NCI-H146 treated with DMSO at 0.1 percent for 48 hours (cell line): ENCODE measurements around the gene RPTOR.
A peak's percentile ranks its signal among the peaks of the same experiment; 100 is the strongest.

Experiments
- DNase-seq: peaks from one replicate; lab custom pipeline; 2025; ENCODE audit not compliant: unreplicated experiment; lab: John Stamatoyannopoulos, UW

Gene RPTOR

DNA sequence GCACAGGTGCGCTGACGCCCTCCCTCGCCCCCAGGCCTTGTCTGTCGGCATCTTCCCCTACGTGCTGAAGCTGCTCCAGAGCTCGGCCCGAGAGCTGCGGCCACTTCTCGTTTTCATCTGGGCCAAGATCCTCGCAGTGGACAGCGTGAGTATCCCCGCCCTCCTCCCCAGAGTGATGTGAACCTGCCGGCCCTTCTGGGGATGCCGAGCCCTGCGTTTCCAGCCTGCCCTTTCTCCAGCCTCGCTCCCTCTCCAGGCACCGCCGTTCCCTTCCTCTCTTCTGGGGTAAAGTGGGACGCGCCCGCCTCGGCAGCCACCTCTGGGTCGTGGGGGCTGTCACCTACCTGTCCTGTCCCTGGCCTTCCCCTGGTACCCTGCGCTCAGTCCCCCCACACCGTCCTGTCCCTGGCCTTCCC is 313.1 kb downstream of the RPTOR start:
- DNase-seq: no peak

DNA sequence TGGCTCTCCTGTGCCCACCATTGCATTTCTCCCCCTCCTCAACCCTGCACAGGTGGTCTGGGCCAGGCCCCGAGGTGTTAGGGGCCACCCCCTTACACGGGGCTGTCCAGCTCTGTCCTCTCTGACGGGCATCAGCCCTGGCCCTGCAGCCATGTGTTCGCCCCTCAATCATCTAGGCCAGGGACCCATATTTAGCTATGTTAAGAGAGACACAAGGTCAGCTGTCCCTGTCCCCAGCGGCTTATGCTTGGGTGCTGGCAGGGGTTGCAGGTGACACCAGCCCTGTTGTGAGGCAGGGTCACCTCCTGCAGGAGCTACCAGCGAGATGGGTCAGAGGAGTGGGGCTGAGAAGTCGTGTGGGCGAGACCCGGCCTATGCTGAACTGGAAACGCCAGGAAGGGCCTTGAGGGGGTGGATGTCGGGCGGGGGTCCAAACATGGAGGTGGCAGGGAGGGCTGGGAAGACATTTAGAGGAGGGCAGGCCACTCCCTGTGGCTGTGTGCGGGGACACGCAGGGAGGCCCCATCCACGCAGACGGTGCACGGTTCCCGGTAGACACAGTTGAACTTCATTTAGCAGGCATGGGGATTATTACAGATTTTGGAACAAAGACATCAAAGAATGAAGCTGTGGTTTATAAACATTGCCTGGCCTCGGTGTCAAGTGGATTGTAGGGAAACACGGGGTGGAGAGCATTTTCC is 313.8 kb downstream of the RPTOR start:
- no peak for DNase-seq

DNA sequence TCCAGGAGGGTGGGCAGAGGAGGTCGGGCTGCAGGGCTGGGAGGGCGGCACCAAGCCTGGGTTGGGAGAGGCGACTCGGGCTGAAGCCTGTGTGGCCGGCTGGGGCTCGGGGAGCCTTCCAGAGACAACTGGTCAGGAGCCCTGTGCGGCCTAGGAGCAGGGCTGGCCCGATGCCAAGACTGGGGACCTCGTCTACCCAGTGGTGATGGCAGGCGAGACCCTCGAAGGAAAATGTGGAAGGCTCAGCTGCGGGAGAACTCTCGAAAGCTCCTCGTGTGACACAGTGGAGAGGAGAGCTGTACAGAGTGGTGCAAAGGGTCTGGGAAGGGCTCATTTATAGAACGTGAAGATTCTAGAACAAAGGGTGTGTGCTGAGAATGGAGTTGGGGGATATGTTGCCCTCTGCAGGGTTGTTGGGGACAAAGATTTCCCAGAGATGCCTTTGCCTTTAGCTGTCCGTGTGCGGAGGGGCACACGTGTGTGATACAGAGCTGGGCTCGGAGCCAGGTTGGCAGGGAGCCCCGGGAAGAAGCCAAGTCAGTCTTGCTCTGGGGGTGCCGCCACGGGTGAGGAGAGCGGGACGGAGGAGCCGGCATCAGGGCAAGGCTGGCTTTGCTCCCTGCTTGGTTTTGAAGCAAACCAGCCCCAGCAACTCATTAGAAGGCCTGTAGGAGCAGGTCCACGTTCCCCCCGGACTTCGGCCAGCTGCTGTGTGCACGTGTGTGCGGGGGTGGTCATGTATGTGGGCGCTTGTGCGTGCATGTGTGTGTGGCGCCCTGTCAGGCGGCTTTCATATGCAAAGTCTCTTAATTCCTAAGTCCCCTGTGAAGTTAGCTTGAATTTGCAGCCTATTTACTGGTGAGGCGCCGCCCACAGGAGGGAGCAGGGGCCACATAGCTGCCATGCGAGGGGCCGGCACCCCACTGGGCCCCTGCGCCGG is 314.6 kb downstream of the RPTOR start:
- DNase-seq: no peak

DNA sequence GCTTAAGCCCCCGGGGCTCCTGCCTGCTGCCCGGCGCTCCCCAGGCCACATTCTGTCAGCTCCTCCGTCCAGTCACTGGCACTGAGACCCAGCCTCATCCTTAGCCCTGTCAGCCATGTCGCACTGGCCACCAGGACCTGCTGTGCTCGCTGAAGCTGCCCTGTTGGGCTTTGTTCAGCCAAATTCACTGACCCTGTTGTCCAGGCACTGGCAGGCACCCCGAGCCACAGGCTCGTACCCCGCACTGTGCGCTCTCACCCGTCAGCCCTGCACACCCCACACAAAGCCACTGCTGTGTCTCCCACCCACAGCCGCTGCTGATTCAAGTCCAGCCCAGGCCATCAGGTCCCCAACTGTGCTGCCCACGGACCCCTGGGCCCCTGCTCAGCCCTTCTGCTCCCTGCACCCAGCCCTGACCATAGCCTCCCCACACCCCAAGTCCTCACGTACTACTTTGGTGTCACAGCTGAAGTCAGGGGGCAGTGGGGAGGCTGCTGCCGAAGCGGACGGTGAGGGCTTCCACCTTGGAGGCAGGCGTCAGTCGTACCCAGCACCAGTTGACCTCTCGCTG is 315.5 kb downstream of the RPTOR start:
- no peak for DNase-seq

DNA sequence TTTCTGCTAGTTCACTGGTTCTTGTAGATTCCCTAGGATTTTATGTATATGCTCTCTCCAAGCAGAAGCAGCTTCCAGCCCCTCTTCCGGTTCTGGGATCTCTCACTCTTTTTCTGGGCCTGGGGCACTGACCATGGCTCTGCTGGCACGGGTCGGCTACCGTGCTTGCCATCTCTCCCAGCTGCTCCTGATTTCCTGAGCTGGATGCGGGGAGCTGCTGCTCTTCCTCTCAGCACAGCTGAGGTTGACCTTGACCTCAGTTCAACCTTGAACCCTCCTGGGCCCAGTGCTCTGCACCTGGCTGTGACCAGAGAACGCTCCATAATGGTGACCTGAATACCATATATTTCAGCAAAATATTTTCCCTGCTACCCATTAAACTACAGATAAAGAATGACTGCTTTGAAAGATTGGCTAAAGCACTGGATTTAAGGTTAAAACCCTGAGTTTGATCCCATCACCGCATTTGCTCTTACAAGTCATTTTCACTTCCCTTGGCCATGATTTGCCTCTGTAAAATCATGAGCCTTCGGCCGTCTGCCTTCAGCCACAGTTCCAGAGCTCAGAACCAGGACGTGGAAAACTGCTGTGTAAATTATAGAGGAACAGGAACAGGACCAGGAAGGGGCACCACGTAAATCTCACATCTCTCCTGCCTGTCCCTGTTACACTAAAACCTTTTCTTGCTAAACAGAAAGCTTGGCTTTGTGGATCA is 316.2 kb downstream of the RPTOR start:
- DNase-seq: no peak

DNA sequence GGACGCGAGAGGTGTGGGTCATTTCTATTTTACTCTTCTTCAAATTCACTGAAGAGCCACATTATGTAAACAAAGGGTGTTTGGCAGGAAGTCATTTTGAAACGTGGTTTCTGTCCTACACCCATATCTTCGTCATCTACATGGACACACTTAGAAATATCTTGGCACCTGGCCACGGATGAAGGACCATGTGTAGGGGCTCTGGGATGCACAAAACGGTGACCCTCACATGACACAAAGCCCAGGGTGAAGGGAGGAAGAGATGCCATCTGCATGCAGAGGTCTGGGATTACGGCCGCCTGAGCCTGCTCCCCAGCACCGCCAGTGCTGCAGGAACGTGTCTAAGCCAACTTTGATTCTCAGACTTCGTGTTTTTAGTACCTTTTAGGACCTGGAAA is 316.8 kb downstream of the RPTOR start:
- no peak for DNase-seq

DNA sequence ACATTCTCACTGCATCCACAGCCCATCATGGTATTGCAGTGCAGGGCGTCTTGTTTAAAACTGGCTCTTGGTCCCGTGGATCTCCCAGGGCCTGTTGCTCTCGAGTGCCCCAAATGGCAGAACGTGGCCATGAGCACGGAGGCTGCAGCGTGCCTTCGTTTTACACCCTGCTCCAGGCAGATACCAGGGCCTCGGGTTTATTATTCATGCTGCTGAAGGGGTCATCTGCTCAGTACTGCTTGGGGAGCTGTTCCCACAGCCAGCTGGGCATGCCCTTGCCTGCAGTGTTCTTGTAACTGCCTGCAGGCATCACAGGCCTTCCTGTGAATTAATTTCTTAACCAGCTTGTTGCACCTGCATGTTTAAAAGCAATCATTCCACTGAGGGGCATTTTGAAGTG is 317.3 kb downstream of the RPTOR start:
- peak; percentile 25 for DNase-seq

DNA sequence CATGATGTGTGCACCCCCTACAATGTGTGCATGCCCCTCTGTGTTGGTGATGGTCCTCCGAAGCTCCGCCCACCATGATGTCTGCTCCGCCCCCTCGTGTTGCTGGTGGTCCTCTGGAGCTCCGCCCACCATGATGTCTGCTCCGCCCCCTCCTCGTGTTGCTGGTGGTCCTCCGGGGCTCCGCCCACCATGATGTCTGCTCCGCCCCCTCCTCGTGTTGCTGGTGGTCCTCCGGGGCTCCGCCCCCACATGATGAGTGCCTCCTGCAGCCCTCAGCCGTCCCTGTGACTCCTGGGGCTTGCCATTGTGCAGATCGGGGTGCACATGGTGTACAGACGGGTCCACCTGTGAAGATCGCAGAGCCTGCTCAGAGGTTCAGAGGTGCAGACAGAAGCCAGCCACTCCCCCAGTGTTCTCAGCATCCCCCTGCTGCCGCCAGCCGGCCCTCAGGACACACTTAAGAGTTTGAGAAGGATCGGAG is 317.9 kb downstream of the RPTOR start:
- DNase-seq: no peak

DNA sequence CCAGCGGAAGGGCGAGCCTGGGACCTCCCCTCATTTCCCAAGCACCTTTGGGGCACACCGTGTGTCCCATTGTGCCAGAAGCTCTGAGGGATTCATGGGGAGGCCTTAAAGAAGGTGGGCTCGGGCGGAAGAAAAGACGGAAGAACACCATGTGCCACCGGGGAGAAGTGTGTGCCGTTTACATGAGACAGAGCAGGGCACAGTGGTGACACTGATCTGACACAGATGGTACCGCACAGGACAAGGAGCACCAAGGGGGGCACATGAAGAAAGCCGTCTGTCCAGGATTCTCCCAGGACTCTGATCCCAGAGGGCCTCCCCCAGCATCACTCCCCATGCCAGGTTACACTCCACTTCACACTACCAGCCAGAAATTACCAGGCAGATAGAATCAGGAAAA is 318.3 kb downstream of the RPTOR start:
- DNase-seq: no peak

DNA sequence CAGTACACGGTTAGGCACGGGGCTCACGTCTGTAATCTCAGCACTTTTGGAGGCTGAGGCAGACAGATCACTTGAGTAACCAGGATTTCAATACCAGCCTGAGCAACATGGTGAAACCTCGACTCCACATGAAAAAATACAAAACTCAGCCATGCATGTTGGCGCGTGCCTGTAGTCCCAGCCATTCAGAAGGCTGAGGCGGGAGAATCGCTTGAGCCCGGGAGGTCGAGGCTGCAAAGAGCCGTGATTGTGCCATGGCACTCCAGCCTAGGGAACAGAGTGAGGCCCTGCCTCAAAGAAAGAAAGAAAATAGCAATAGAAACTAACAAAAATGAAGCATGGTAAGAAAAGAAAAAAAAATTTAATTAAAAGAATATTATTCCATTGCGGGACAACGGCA is 319.0 kb downstream of the RPTOR start:
- no peak for DNase-seq

DNA sequence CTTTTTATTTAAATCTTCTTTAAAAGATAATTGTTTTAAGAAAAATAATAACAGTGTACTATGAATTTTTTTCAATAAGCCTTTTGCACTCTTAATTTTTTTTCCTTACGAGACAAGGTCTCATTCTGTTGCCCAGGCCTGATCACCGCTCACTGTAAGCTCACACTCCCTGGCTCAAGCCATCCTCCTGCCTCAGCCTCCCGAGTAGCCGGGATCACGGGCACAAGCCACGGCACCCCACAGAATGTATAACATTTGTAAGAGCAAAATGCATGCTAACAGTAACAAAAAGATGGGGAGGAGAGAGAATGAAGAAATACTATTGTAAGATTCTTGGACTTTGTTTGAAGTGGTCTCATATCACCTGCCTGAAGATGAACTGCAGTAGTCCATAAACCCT is 320.1 kb downstream of the RPTOR start:
- DNase-seq: no peak

DNA sequence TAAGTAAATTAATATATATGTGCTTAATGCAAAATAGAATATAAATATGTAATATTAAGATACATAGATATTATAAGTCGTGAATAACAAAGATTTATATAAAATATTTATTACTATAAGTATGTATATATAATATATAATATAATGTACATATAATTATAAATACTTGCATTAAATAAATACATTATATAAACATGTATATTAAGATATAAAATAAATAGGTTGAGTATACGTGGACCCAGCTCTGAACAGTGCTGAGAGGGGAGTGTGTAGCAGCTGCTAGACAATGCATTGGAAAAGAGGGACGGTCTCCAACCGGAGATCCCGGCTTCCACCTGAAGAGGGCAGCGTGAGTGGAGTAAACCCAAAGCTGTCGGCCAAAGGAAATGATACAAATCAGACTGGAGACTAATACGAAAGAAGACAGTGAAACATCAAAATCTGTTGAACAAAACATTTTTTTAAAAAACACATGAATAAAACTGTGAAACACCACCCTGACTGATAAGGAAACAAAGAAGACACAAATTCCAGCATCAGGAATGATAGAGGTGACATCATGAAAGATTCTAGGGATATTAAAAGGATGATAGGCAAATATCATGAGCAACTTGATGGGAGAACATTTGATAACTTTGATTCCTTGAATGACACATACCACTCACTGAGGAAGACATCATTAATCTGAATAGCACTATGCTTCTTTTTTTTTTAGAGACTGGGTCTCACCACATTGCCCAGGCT is 321.6 kb downstream of the RPTOR start:
- DNase-seq: peak; percentile 29

DNA sequence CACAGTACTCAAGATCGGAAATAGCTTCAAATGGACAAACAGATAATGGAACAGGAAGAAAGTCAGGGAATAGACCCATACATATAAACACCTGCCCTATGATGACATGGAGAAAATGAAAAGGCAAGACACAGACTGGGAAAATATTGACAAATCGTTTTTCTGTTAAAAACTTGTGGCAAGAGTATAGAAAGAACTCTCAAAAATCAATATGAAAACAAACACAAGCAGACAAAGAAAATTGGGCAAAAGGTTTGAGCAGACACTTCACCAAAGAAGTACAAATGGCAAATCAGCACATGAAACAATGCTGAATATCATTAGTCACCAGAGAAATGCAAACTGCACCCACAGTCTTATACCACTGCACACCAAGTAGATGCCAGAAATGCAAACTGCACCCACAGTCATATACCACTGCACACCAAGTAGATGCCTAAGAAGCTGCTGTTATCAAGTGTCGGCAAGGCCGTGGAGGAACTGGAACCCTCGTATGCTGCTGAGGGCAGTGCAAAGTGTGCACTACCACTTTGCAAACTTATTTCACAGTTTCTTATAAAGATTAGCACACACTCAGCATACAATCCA is 323.5 kb downstream of the RPTOR start:
- peak; percentile 13 for DNase-seq

DNA sequence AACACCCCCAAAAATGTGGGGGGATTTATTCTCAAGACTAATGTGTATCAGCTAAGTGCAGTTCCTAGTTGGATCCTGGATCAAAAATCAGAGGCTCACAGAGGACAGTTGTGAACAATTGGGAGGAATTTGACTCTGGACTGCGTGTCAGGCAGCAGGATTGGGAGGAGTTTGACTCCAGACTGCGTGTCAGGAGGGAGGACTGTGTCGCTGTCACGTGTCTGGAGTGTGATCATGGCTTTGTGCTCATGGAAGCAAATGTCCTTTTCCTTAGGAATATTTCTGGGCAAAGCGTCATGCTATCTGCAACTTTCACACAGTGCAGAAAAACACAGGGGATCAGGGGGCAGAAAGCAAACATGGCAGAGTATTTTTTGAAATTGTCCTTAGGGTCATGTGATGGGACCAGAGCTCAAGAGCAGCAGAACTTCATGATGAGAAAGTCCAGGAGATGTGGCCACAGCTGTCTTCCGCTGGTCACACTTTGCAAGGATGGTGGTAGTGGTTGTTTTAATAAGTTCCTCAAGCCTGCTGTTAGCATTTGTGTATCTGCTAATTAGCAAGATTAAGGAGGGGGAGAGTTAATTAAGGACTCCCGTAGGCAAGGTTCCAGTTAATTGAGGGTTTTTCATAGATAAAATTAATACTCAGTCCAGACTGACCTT is 325.0 kb downstream of the RPTOR start:
- DNase-seq: no peak

DNA sequence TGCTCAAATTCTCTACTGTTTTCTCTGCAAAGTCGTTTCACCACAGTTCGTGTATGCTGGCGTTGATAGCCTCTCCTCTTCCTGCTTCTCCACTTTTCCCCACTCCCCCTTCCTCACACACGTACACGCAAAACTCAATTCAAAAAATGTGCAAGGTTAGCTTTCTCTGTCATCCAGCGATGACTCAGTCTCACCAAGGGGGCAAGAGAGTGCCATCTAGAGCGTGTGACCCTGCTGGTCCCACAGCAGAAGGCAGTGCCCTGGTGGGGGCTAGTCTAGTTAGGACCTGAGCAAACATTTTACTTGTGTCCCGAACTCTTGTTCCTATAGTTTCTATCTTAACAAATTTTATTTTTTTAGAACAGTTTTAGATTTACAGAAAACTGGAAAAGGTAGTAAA is 325.8 kb downstream of the RPTOR start:
- no peak for DNase-seq

DNA sequence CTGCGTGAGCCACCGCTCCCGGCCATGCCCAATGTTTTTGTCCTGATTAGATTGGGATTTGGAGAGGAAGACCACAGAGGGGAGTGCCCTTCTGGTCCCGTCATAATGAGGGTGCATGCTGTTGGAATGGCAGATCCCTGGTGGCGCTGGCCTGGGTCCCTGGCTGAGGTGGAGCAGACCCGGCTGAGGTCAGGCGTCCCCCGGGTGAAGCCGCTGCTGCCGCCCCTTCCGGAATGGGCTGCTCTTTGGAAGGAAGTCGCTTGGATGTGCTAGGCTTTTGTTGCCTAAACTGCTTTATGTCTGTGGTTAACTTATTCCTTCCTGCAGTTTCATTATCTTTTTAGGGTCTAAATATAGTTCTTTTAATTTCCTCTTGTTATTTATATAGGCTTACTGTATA is 326.7 kb downstream of the RPTOR start:
- no peak for DNase-seq

DNA sequence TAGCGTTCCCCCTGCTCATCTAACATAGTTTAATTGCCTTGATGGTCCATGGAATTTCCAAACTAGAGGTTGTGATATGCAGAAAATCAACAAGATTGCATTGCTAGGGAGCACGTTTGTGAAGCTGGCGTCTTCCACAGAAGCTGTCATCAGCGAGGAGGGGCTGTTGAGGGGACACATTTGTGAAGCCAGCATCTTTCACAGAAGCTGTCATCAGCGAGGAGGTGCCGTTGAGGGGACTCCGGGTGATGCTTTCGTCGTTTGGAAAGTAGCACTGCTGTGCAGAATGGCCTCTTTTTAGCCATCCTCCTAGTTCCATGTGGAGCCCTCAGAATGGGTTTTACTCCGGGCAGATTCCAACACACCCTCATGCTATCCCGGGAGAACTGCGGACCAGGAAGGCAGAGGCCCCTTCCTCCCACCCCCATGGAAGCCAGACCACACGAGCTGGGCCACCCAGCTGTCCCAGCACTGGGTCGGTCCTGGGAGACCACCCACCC is 327.4 kb downstream of the RPTOR start:
- DNase-seq: no peak

DNA sequence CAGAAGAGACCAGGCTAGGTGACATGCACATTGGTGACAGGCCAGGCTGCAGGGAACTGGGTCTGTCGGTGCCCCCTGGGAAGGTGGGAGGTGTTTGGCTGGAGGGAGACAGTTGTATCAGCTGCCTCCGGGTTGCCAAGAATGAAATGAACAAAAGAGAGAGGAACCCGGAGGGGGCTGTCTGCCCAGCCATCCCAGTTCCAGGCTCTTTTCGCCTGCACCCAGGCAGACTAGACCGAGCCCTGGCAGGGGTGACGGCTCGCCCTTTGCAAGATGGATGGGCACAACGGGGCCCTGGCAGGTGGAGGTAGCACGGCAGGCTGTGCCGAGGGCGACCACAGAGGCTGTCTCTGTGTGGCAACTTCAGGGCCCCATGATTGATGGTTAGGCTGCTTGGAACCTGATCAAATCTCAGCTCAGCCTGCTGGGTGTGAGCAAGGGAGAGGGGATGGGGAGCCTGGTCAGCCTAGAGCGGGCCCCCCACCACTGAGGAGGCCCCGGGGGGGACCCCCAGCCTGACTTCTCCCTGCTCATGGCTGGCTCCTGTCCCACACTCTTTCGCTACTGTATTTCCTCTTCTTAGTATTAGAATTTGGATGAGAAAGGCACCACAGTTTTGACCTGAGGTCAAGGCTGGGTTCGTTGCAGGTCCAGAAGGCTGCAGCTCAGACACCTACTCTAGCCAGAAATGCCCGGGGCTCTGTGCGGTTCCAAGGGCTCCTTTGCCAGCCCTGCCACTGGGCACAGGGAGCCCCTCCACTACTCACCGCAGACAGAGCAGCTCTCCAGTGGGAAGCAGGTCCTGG is 328.1 kb downstream of the RPTOR start:
- no peak for DNase-seq
